GM12878 (cell line): ENCODE results near the gene HSF2BP. TPM values are rescaled to one million over a fixed set of nuclear protein-coding genes. Genes with fewer than 3 reads are reported as not detected.

ENCODE experiments used
- ATAC-seq: fragments of 200-7000 bp; cut with Tn5 transposase; 3 replicates; pipeline ENCODE4 v1.9.1; 2020; ENCODE audit warnings: mild to moderate bottlenecking, moderate library complexity
- BruUV-seq: library from RNA; stranded (reverse); fragments of 400-500 nt; replicated peaks from 2 replicates; lab custom pipeline; 2021; lab: Mats Ljungman, UMichigan
- CTCF ChIA-PET: fragments of 300-600 bp; sonication (Branson Sonifier 250); formaldehyde crosslinking; extraction: SDS; loops from one replicate; lab custom pipeline; 2021; ENCODE audit warnings: inconsistent platforms; lab: Yijun Ruan, JAX
- POLR2A ChIA-PET: fragments of 350-600 bp; formaldehyde crosslinking; extraction: SDS; loops from one replicate; lab custom pipeline; 2021; ENCODE audit warnings: inconsistent platforms; lab: Charles Lee
- RAD21 ChIA-PET: fragments of 300-600 bp; sonication (Branson Sonifier 250); formaldehyde crosslinking; loops from one replicate; lab custom pipeline; 2023; ENCODE audit warnings: antibody characterized with exemption; ENCODE audit not compliant: unreplicated experiment; lab: Charles Lee
- SMC1A ChIA-PET: fragments of 300-600 bp; sonication (Branson Sonifier 250); formaldehyde crosslinking; loops from one replicate; lab custom pipeline; 2023; ENCODE audit not compliant: unreplicated experiment, uncharacterized antibody; lab: Charles Lee
- DNase-seq: peaks from one replicate; pipeline ENCODE4 v3.0.0-alpha.2; 2011; ENCODE audit warnings: low read depth, low spot score
- FAIRE-seq: peaks from 3 replicates; lab custom pipeline; 2011; peaks lifted over from hg19 to GRCh38; lab: Jason Lieb, UNC
- H2AFZ ChIP-seq: 2 replicates; pipeline ENCODE4 v1.6.0; 2011; ENCODE audit warnings: low read depth, low read length, control low read depth; ENCODE audit not compliant: control insufficient read depth
- H3K27ac ChIP-seq: 2 replicates; pipeline ENCODE4 v1.5.1; 2011; ENCODE audit warnings: control low read depth; ENCODE audit not compliant: control insufficient read depth, insufficient read depth
- H3K27me3 ChIP-seq, 2 experiments: replicated peaks in 1 of 2; 2 replicates each; pipeline versions ENCODE4 v1.6.0 to v1.6.1; 2011; ENCODE audit warnings: low read length in 1 of 2; ENCODE audit not compliant: control insufficient read depth in 2 of 2, insufficient read depth in 2 of 2
- H3K36me3 ChIP-seq, 2 experiments: 2 replicates each; pipeline ENCODE4 v1.5.1; 2011; ENCODE audit warnings: low read length in 1 of 2; ENCODE audit not compliant: control insufficient read depth in 2 of 2, insufficient read depth in 2 of 2
- H3K4me1 ChIP-seq: 2 replicates; pipeline ENCODE4 v1.6.1; 2011; ENCODE audit warnings: mild to moderate bottlenecking, low read length, moderate library complexity, mixed read lengths; ENCODE audit not compliant: control insufficient read depth, insufficient read depth
- H3K4me2 ChIP-seq: 2 replicates; pipeline ENCODE4 v1.6.0; 2011; ENCODE audit warnings: control low read depth; ENCODE audit not compliant: control insufficient read depth, insufficient read depth
- H3K4me3 ChIP-seq: fragments of 200-600 bp; sonication (generic); 2 replicates; pipeline ENCODE4 v1.5.1; 2016
- H3K79me2 ChIP-seq: 2 replicates; pipeline ENCODE4 v1.6.0; 2011; ENCODE audit warnings: low read length; ENCODE audit not compliant: control insufficient read depth, insufficient read depth
- H3K9ac ChIP-seq: 2 replicates; pipeline ENCODE4 v1.8.0; 2011; ENCODE audit warnings: low read length, control low read depth, mixed read lengths; ENCODE audit not compliant: control insufficient read depth, insufficient read depth
- H3K9me3 ChIP-seq: replicated peaks from 3 replicates; pipeline ENCODE4 v1.5.1; 2011; ENCODE audit warnings: mild to moderate bottlenecking, low read length; ENCODE audit not compliant: control insufficient read depth, insufficient read depth
- H4K20me1 ChIP-seq: 2 replicates; pipeline ENCODE4 v1.6.0; 2011; ENCODE audit not compliant: control insufficient read depth, insufficient read depth
- CBFB ChIP-seq: IDR thresholded peaks from 2 replicates; pipeline ENCODE4 v1.6.1; 2016; ENCODE audit warnings: antibody characterized with exemption, low read depth
- CBX3 ChIP-seq: fragments of 200-600 bp; sonication (generic); IDR thresholded peaks from 2 replicates; pipeline ENCODE4 v1.6.1; 2016; ENCODE audit warnings: low read depth, borderline replicate concordance
- CHD1 ChIP-seq: IDR thresholded peaks from 2 replicates; pipeline ENCODE4 v1.6.1; 2012; ENCODE audit warnings: low read depth, low read length, improper control_type of control experiment
- CUX1 ChIP-seq: IDR thresholded peaks from 2 replicates; pipeline ENCODE4 v1.6.1; 2012; ENCODE audit warnings: improper control_type of control experiment, low read depth, low read length; ENCODE audit not compliant: insufficient replicate concordance
- EGR1 ChIP-seq, 2 experiments: IDR thresholded peaks; 1 replicate in 1 of 2; 2 replicates in 1 of 2; pipeline ENCODE4 v1.6.1; 2011 to 2012; ENCODE audit warnings: low read depth in 2 of 2, low read length in 2 of 2, borderline replicate concordance in 1 of 2, mild to moderate bottlenecking in 1 of 2, moderate library complexity in 1 of 2
- FOS ChIP-seq: IDR thresholded peaks from 3 replicates; pipeline ENCODE4 v1.6.1; 2011; ENCODE audit warnings: borderline replicate concordance; ENCODE audit not compliant: insufficient read length; ENCODE audit errors: extremely low read depth
- IKZF2 ChIP-seq, 2 experiments: fragments of 450-650 bp; IDR thresholded peaks; 2 replicates each; pipeline ENCODE4 v1.6.1; 2017; ENCODE audit warnings: mild to moderate bottlenecking in 2 of 2, moderate library complexity in 2 of 2
- MEF2B ChIP-seq: fragments of 450-650 bp; IDR thresholded peaks from 2 replicates; pipeline ENCODE4 v1.6.1; 2018; ENCODE audit warnings: mild to moderate bottlenecking, moderate library complexity; ENCODE audit not compliant: partially characterized antibody, poor library complexity, severe bottlenecking
- MLLT1 ChIP-seq: fragments of 450-650 bp; IDR thresholded peaks from 2 replicates; pipeline ENCODE4 v1.6.1; 2016; ENCODE audit warnings: mild to moderate bottlenecking
- PBX3 ChIP-seq: IDR thresholded peaks from 2 replicates; pipeline ENCODE4 v1.6.1; 2011; ENCODE audit warnings: mild to moderate bottlenecking, low read depth, low read length, moderate library complexity; ENCODE audit not compliant: insufficient replicate concordance
- RFX5 ChIP-seq: IDR thresholded peaks from 2 replicates; pipeline ENCODE4 v1.6.1; 2011; ENCODE audit warnings: low read depth, low read length, improper control_type of control experiment
- SPI1 ChIP-seq: IDR thresholded peaks from 2 replicates; pipeline ENCODE4 v1.6.1; 2011; ENCODE audit warnings: low read depth, mild to moderate bottlenecking, low read length, moderate library complexity, borderline replicate concordance; ENCODE audit not compliant: insufficient read depth
- SUZ12 ChIP-seq: fragments of 200-600 bp; sonication (generic); IDR thresholded peaks from one replicate; pipeline ENCODE4 v1.6.1; 2018; ENCODE audit warnings: antibody characterized with exemption, mild to moderate bottlenecking; ENCODE audit not compliant: unreplicated experiment
- TAF1 ChIP-seq: IDR thresholded peaks from 2 replicates; pipeline ENCODE4 v1.6.1; 2011; ENCODE audit warnings: mild to moderate bottlenecking, low read depth, low read length, borderline replicate concordance
- WGBS: methylation state at CpG from one replicate; pipeline ENCODE4 v1.1.6; 2016; ENCODE audit warnings: low lambda C conversion rate; ENCODE audit not compliant: insufficient replicate concordance, insufficient coverage; ENCODE audit errors: missing lambda C conversion rate; 5-methylcytosine and 5-hydroxymethylcytosine counted together
- in situ Hi-C: fragments of 300-500 bp; cut with MboI; formaldehyde crosslinking; loops from 9 replicates; pipeline ENCODE4 v1.14.3; 2018; ENCODE audit warnings: mixed read lengths
- intact Hi-C: fragments of 100-400 bp; cut with micrococcal nuclease; formaldehyde crosslinking; loops from one replicate; pipeline ENCODE4 v1.14.2; 2022; ENCODE audit not compliant: unreplicated experiment
- polyA plus RNA-seq, 11 experiments: library from polyadenylated mRNA; depleted of rRNA in 4 of 11; unstranded in 6 of 11; stranded (reverse) in 5 of 11; fragments of >200 nt; fragmentation: Nextera tagmentation in 4 of 11; fragmentation: Illumina TruSeq in 1 of 11; extraction: Ambion mirVana in 4 of 11; extraction: Trizol in 1 of 11; gene quantifications; 1 replicate in 1 of 11; 2 replicates in 10 of 11; pipeline versions ENCODE4 v1.2.1 to v1.2.3, GENCODE V29; 2011 to 2016; ENCODE audit warnings: inconsistent platforms in 2 of 11, missing spikeins in 2 of 11, low read depth in 1 of 11
- total RNA-seq, 4 experiments: library from RNA; depleted of rRNA in 3 of 4; stranded (reverse); fragments of >200 nt in 3 of 4; fragmentation: Illumina TruSeq in 1 of 4; extraction: Trizol in 1 of 4; gene quantifications; 2 replicates each; pipeline versions ENCODE4 v1.2.1 to v1.2.3, GENCODE V29; 2013 to 2021

The HSF2BP gene
- total and polyA plus RNA-seq, 10 of the 15 experiments (the other 5 are each of a cell fraction or from before 2014, with no cell fraction given): 0.07 to 0.81 (median 0.35) TPM

GRCh38 chr21:43676391-43676790 is 17.1 kb upstream of the HSF2BP start:
- Histone ChIP-seq H3K4me3 (no peak overlapping the region), H3K27ac (no peak overlapping the region), H3K4me2 (no peak overlapping the region), H3K79me2 (no peaks in the 10 kb centered on the region; the same call in 1 of the 2 replicates), H3K27me3 (no peaks in the 10 kb centered on the region), H3K9ac (no peak overlapping the region), H3K4me1 (no peaks in the 10 kb centered on the region), H2AFZ (no peak overlapping the region), H3K36me3 (peaks cover 21 to 36% of the 10 kb centered on the region in 2 experiments), H4K20me1 (no peaks in the 10 kb centered on the region; the same call in 1 of the 2 replicates), H3K9me3 (no peaks in the 10 kb centered on the region)
- DNase-seq (no peak), FAIRE-seq (no peak), ATAC-seq (no peak)
- TF ChIP-seq SUZ12 (no peak), MEF2B (no peak), PBX3 (no peak), FOS (no peak), EGR1 (IDR thresholded peaks at IDR 0.05; ENCODE audit: borderline replicate concordance in 1 of 2, low read depth in 2 of 2, low read length in 2 of 2) (no peak), SPI1 (no peak), TAF1 (no peak), CUX1 (no peak), CBFB (no peak), IKZF2 (IDR thresholded peaks at IDR 0.05) (no peak), RFX5 (no peak), MLLT1 (no peak), CBX3 (no peak), CHD1 (no peak)
- intact Hi-C loops: no loop called here
- ChIA-PET POLR2A (no interaction called here), CTCF (interaction anchor here (2.4 kb wide), 1 partner anchor 52 kb away, joined by 7 read pairs; no protein-coding TSS in a partner anchor), SMC1A (interaction anchor here (0.6 kb wide), 1 partner anchor 648 kb away, joined by 3 read pairs; no protein-coding TSS in a partner anchor), RAD21 (no interaction called here)
- 97% methylated on average over 15 of the region's 15 CpGs for WGBS
- no TSS peak for BruUV-seq
- in situ Hi-C loops: loop anchor here (25.0 kb wide), 1 partner anchor 1464 kb away; the partner anchor contains the start of gene ABCG1
